ENCODE data around the gene SRPK2.

Gene SRPK2

DNA sequence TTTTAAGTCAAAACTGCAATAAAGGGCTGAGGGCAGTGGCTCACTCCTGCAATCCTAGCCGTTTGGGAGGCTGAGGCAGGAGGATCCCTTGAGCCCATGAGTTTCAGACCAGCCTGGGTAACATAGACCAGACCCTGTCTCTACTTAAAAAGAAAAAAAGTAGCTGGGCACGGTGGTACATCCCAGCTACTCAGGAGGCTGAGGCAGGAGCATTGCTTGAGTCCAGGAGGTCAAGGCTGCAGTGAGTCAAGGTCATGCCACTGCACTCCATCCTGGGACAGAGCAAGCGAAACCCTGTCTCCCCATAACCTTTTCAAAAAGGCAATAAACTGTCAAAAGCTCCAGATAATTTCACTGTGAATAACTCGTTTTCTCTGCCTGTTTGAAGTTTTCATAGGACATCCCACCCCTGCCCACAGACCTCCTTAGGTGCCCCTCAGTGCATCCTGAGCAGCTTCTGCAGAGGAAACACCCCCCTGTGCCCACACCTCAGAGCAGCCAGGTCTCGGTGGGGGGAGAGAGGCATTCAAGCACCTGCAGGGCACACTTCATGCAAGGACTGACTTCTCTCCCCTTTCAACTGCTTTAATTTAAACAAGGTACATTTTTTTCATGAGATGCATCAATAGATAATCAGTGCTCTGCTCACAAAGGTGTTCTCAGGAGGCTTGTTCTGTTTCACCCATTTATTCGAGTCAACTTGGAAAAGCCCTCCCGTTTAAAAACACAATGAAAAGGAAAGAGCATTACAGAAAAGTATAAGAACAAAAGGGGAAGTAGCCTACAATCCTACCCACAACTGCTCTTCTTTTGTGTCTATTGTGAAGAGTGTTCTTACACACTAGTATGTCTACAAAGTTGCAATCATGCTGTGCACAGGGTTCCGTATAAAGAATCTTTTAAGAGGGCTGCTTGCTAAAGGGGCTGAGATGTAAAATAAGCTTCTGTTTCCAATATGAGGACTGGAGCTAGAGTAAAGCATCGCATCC lies 269.8 kb downstream of the SRPK2 start:
- TF ChIP-seq, protein P1, sequence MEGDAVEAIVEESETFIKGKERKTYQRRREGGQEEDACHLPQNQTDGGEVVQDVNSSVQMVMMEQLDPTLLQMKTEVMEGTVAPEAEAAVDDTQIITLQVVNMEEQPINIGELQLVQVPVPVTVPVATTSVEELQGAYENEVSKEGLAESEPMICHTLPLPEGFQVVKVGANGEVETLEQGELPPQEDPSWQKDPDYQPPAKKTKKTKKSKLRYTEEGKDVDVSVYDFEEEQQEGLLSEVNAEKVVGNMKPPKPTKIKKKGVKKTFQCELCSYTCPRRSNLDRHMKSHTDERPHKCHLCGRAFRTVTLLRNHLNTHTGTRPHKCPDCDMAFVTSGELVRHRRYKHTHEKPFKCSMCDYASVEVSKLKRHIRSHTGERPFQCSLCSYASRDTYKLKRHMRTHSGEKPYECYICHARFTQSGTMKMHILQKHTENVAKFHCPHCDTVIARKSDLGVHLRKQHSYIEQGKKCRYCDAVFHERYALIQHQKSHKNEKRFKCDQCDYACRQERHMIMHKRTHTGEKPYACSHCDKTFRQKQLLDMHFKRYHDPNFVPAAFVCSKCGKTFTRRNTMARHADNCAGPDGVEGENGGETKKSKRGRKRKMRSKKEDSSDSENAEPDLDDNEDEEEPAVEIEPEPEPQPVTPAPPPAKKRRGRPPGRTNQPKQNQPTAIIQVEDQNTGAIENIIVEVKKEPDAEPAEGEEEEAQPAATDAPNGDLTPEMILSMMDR (conservative IDR thresholded peaks at IDR 0.05; ENCODE audit: low read depth, low read length), result no peak
- H3K4me3 ChIP-seq (ENCODE audit: low read depth, low read length), result no peak overlapping the region
- DNase-seq (ENCODE audit: low read depth), result no peak

- TF ChIP-seq, protein P1 (conservative IDR thresholded peaks at IDR 0.05; ENCODE audit: low read depth, low read length), result no peak
- DNase-seq (ENCODE audit: low read depth), result no peak
- no peak overlapping the region for H3K4me3 ChIP-seq (ENCODE audit: low read depth, low read length)
Observed at GRCh38 chr7:105112440-105113418, 276.0 kb downstream of the SRPK2 start.

- H3K4me3 ChIP-seq (ENCODE audit: low read depth, low read length), result no peak overlapping the region
- TF ChIP-seq, protein P1 (conservative IDR thresholded peaks at IDR 0.05; ENCODE audit: low read depth, low read length), result no peak
- DNase-seq (ENCODE audit: low read depth), result no peak
Observed at GRCh38 chr7:105107458-105107857, 281.3 kb downstream of the SRPK2 start.

GRCh38 chr7:105106473-105106872 lies 282.2 kb downstream of the SRPK2 start:
- DNase-seq (ENCODE audit: low read depth), result no peak
- H3K4me3 ChIP-seq (ENCODE audit: low read depth, low read length), result no peak overlapping the region
- TF ChIP-seq, protein P1 (conservative IDR thresholded peaks at IDR 0.05; ENCODE audit: low read depth, low read length), result no peak

DNA sequence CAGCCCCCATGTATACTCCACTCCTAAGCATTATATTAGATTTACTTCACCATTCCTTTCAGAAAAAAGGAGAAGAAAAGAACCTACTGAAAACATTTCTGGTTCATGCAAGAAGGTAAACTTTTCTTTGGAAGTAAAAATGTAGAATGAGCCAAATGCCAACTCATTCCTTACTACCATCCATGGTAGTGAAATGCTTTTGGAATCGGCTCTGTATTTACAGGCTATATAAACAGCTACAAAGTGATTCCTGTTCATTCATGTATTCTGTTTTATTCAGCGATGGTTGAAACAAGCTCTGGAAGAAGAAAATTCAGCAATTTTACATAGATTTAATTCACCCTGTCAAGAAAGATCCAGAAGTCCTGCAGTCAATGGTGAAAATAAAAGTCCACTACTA lies 283.1 kb downstream of the SRPK2 start:
- H3K4me3 ChIP-seq (ENCODE audit: low read depth, low read length), result no peak overlapping the region

More for the DNA sequence above, 283.1 kb downstream of the SRPK2 start:
- DNase-seq (ENCODE audit: low read depth), result no peak
- TF ChIP-seq, protein P1 (conservative IDR thresholded peaks at IDR 0.05; ENCODE audit: low read depth, low read length), result no peak

Measured in choroid plexus epithelial cell (primary cell).